Parathyroid adenoma (tissue), 2 donors: ENCODE results near the gene RPA1.

Experiments used
- H2AFZ ChIP-seq: fragments of 300-600 bp; sonication (generic); one replicate; pipeline ENCODE4 v1.7.0; 2017; ENCODE audit warnings: antibody characterized with exemption, mild to moderate bottlenecking
- H3K27ac ChIP-seq: fragments of 300-600 bp; sonication (generic); one replicate; pipeline ENCODE4 v1.7.0; 2017
- H3K27me3 ChIP-seq: fragments of 300-600 bp; sonication (generic); one replicate; pipeline ENCODE4 v1.7.0; 2017; ENCODE audit warnings: low read length; ENCODE audit not compliant: control insufficient read depth, insufficient read depth
- H3K36me3 ChIP-seq: fragments of 300-600 bp; sonication (generic); one replicate; pipeline ENCODE4 v1.7.0; 2017; ENCODE audit warnings: low read length; ENCODE audit not compliant: control insufficient read depth, insufficient read depth
- H3K4me1 ChIP-seq: fragments of 300-600 bp; sonication (generic); one replicate; pipeline ENCODE4 v1.7.0; 2017; ENCODE audit warnings: control low read depth
- H3K4me2 ChIP-seq: fragments of 300-600 bp; sonication (generic); one replicate; pipeline ENCODE4 v1.7.0; 2017; ENCODE audit warnings: low read length
- H3K4me3 ChIP-seq: fragments of 300-600 bp; sonication (generic); one replicate; pipeline ENCODE4 v1.7.0; 2017; ENCODE audit warnings: low read depth, low read length
- H3K79me2 ChIP-seq: fragments of 300-600 bp; sonication (generic); one replicate; pipeline ENCODE4 v1.7.0; 2017; ENCODE audit warnings: control low read depth
- H3K9ac ChIP-seq: fragments of 300-600 bp; sonication (generic); one replicate; pipeline ENCODE4 v1.7.0; 2017; ENCODE audit warnings: mild to moderate bottlenecking
- H3K9me3 ChIP-seq: fragments of 300-600 bp; sonication (generic); one replicate; pipeline ENCODE4 v1.7.0; 2017; ENCODE audit warnings: low read length; ENCODE audit not compliant: control insufficient read depth
- TF ChIP-seq, protein P1 (sequence below): fragments of 300-600 bp; sonication (generic); IDR thresholded peaks from one replicate; pipeline ENCODE4 v1.7.0; 2017; ENCODE audit warnings: antibody characterized with exemption, mild to moderate bottlenecking
- donor health status: primary hyperparathyroidism.

The RPA1 gene

DNA sequence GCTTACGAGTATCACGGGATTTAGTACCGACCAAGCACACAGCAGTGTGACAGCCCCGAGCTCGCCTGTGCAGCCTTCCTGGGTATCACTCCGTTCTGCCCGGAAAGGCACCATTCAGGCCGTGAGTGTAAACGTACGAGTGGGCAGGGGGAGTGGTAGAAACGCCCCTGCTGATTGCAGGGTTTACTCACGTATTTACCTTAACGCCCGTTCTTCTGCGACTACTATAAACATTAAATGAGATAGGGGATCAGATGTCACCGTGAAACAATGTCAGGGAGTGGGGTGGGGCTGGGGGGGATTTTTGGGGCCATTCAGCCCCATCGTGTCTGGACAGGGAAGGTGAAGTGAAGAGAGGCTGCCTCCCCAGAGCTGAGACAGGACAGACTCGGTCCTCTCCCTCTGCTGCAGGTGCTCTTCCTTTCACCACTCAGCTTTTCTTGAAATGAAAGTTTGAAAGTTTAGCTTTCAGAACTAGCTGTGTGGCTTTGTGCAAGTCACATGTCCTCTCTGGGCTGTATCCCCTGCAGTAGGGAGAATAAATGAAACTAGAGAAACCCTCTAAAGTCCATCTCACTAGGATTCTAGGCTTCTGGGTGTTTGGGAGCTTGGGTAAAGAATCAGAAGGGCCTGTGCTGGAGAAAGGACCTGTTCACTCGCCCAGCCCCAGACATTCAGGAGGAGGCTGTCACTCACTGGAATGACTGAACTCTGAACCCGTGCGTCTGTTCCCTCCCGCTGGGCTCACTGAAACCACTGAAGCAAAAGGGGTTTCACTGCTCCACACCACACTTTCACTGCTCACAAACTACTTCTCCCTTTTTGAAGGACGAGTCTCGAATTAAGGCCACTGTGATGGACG is 66.7 kb downstream of the RPA1 start:
- H3K27ac ChIP-seq, result no peak overlapping the region
- TF ChIP-seq, protein P1, sequence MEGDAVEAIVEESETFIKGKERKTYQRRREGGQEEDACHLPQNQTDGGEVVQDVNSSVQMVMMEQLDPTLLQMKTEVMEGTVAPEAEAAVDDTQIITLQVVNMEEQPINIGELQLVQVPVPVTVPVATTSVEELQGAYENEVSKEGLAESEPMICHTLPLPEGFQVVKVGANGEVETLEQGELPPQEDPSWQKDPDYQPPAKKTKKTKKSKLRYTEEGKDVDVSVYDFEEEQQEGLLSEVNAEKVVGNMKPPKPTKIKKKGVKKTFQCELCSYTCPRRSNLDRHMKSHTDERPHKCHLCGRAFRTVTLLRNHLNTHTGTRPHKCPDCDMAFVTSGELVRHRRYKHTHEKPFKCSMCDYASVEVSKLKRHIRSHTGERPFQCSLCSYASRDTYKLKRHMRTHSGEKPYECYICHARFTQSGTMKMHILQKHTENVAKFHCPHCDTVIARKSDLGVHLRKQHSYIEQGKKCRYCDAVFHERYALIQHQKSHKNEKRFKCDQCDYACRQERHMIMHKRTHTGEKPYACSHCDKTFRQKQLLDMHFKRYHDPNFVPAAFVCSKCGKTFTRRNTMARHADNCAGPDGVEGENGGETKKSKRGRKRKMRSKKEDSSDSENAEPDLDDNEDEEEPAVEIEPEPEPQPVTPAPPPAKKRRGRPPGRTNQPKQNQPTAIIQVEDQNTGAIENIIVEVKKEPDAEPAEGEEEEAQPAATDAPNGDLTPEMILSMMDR, result no peak
- no peaks in the 10 kb centered on the region for H3K36me3 ChIP-seq
- no peak overlapping the region for H3K4me3 ChIP-seq
- no peaks in the 10 kb centered on the region for H3K27me3 ChIP-seq
- no peaks in the 10 kb centered on the region for H3K4me1 ChIP-seq
- H3K9ac ChIP-seq, result no peak overlapping the region
- H3K79me2 ChIP-seq, result no peaks in the 10 kb centered on the region
- no peak overlapping the region for H2AFZ ChIP-seq
- H3K4me2 ChIP-seq, result no peak overlapping the region
- no peaks in the 10 kb centered on the region for H3K9me3 ChIP-seq

DNA sequence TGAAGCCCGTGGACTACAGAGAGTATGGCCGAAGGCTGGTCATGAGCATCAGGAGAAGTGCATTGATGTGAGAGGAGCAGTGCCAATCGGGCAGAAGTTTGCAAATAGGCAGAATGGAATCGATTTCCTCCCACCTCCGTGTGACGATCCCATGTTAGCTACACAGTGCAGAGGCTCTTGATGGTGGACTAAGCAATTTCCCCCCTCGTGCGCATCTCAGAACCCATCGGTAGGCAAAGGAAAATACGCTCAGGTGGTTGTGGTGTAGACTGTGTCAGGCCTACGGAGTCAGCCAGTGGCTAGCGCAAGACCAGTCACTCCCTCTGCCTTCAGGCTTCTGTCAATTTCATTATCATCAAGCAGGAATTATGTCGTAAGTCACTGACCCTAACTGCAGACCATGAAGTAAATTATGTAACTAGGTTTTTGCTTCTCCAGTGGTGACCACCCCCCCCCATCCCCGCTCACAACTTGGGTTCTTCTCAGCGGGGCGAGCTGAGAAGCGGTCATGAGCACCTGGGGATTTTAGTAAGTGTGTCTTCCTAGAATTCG is 67.4 kb downstream of the RPA1 start:
- H3K4me2 ChIP-seq, result no peak overlapping the region
- no peaks in the 10 kb centered on the region for H3K27me3 ChIP-seq
- H3K27ac ChIP-seq, result no peak overlapping the region
- H3K36me3 ChIP-seq, result no peaks in the 10 kb centered on the region
- H3K4me3 ChIP-seq, result no peak overlapping the region
- TF ChIP-seq, protein P1, result no peak
- H3K9ac ChIP-seq, result no peak overlapping the region
- no peaks in the 10 kb centered on the region for H3K79me2 ChIP-seq
- no peaks in the 10 kb centered on the region for H3K4me1 ChIP-seq
- no peak overlapping the region for H2AFZ ChIP-seq
- H3K9me3 ChIP-seq, result no peaks in the 10 kb centered on the region

DNA sequence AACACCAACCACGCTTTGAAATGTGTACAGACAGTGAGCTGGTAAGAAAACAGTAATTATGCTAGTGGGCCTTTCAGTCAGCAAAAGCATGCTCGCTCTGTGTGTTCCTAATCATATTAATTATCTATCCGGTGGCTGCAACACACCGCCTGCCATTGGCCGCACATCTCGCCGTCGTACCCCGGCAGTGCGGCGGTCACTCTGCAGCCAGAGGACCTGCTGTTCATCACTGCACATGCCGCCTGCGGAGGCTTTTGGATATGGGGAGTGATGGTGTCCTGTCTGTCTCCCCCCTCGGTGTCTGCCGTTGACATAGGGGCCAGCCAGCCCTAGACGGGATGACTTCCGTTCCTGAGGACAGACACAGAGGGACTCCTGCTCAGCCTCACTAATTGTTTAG is 68.5 kb downstream of the RPA1 start:
- H3K36me3 ChIP-seq, result no peaks in the 10 kb centered on the region
- TF ChIP-seq, protein P1, result no peak
- H3K27ac ChIP-seq, result no peak overlapping the region
- no peaks in the 10 kb centered on the region for H3K9me3 ChIP-seq
- H3K79me2 ChIP-seq, result no peaks in the 10 kb centered on the region
- no peaks in the 10 kb centered on the region for H3K4me1 ChIP-seq
- H3K4me3 ChIP-seq, result no peak overlapping the region
- no peak overlapping the region for H2AFZ ChIP-seq
- no peak overlapping the region for H3K4me2 ChIP-seq
- no peak overlapping the region for H3K9ac ChIP-seq
- no peaks in the 10 kb centered on the region for H3K27me3 ChIP-seq

DNA sequence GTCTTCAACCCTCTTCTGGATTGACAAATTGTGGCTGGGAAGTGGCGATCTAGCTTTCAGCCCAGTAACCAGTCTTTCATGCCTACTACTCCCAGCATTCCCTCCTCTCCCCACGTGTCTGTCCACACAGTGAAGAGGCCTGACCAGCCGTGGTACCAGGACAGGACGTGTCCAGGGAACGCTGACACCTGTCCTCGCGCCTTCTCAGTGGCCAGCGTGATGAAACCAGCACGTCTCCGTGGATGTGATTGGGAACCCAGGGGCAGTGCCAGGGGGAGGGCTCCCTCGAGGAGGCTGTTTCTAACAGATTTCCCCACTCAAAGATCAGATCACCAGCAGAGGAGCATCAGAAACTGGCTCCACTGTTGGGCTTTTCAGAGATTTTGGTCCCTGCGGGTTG is 69.1 kb downstream of the RPA1 start:
- Histone ChIP-seq H3K79me2 (no peaks in the 10 kb centered on the region), H3K4me2 (no peak overlapping the region), H3K27ac (no peak overlapping the region), H3K9ac (no peak overlapping the region), H3K9me3 (no peaks in the 10 kb centered on the region), H2AFZ (no peak overlapping the region), H3K4me3 (no peak overlapping the region), H3K4me1 (no peaks in the 10 kb centered on the region), H3K27me3 (no peaks in the 10 kb centered on the region), H3K36me3 (no peaks in the 10 kb centered on the region)
- TF ChIP-seq, protein P1, result no peak
